EL (cell line): Measurements from ENCODE around the gene GLIPR2.
"Not testable (repeated sequence)": the region's sequence is repeated elsewhere in the genome, so short reads cannot be mapped to it uniquely, and the experiment has no call there.

Experiments
- DNase-seq: peaks from one replicate; pipeline ENCODE4 v3.0.0-alpha.2; 2016

The GLIPR2 gene

GRCh38 chr9:36164989-36165388 is 28.5 kb downstream of the GLIPR2 start:
- DNase-seq: no peak

- DNase-seq: peak; percentile 34
Measured at GRCh38 chr9:36165826-36166167, 29.3 kb downstream of the GLIPR2 start.

- peak; percentile 88 for DNase-seq
Measured at GRCh38 chr9:36166168-36166927, 29.8 kb downstream of the GLIPR2 start.

GRCh38 chr9:36169166-36169565 is 32.6 kb downstream of the GLIPR2 start, which contains the start of gene CCIN:
Gene CCIN, plus strand, starts transcription at chr9:36169388. Its CDS starts 115 bp downstream, at chr9:36169503.
- no peak for DNase-seq

GRCh38 chr9:36169708-36170107 is 33.2 kb downstream of the GLIPR2 start:
- DNase-seq: no peak

- no peak for DNase-seq
Measured at GRCh38 chr9:36170531-36170930, 34.0 kb downstream of the GLIPR2 start.

GRCh38 chr9:36173861-36174260 is 37.3 kb downstream of the GLIPR2 start:
- no peak for DNase-seq

GRCh38 chr9:36174271-36174670 is 37.7 kb downstream of the GLIPR2 start:
- no peak for DNase-seq

- no peak for DNase-seq
Measured at GRCh38 chr9:36174731-36175130, 38.2 kb downstream of the GLIPR2 start.

GRCh38 chr9:36175209-36175608 is 38.7 kb downstream of the GLIPR2 start:
- not testable (repeated sequence) for DNase-seq

GRCh38 chr9:36176496-36176895 is 40.0 kb downstream of the GLIPR2 start:
- DNase-seq: not testable (repeated sequence)

GRCh38 chr9:36177571-36177970 is 41.0 kb downstream of the GLIPR2 start:
- DNase-seq: no peak

- DNase-seq: not testable (repeated sequence)
Measured at GRCh38 chr9:36180243-36180642, 43.7 kb downstream of the GLIPR2 start.

- DNase-seq: peak; percentile 88
Measured at GRCh38 chr9:36187414-36187813, 50.9 kb downstream of the GLIPR2 start.

- DNase-seq: no peak
Measured at GRCh38 chr9:36188212-36188611, 51.7 kb downstream of the GLIPR2 start.

GRCh38 chr9:36189976-36190375 is 53.4 kb downstream of the GLIPR2 start:
- no peak for DNase-seq

- peak; percentile 100 for DNase-seq
Measured at GRCh38 chr9:36190388-36191289, 54.1 kb downstream of the GLIPR2 start, which contains the start of gene CLTA. Gene CLTA, plus strand, starts transcription at chr9:36190921. Its CDS starts 136 bp downstream, at chr9:36191057.

- peak; percentile 34 for DNase-seq
Measured at GRCh38 chr9:36191290-36191645, 54.7 kb downstream of the GLIPR2 start.

GRCh38 chr9:36191686-36192085 is 55.2 kb downstream of the GLIPR2 start:
- DNase-seq: no peak

- no peak for DNase-seq
Measured at GRCh38 chr9:36192196-36192595, 55.7 kb downstream of the GLIPR2 start.

GRCh38 chr9:36193023-36193422 is 56.5 kb downstream of the GLIPR2 start:
- DNase-seq: no peak

- DNase-seq: no peak
Measured at GRCh38 chr9:36194326-36195000, 57.9 kb downstream of the GLIPR2 start.

- DNase-seq: no peak
Measured at GRCh38 chr9:36204906-36205547, 68.5 kb downstream of the GLIPR2 start.
